SHP77 treated with DMSO at 0.1 percent for 48 hours (cell line): ENCODE results near the gene FUNDC1.
A peak's percentile ranks its signal among the peaks of the same experiment; 100 is the strongest.
"Not testable (repeated sequence)": the region's sequence is repeated elsewhere in the genome, so short reads cannot be mapped to it uniquely, and the experiment has no call there.

Experiments used
- DNase-seq: peaks from one replicate; lab custom pipeline; 2025; lab: John Stamatoyannopoulos, UW

FUNDC1 gene

GRCh38 chrX:44542567-44543325, at the start of gene FUNDC1:
Gene FUNDC1 (minus strand): TSS chrX:44542859. CDS start chrX:44542832, 27 bp downstream.
- peak; percentile 51 for DNase-seq

DNA sequence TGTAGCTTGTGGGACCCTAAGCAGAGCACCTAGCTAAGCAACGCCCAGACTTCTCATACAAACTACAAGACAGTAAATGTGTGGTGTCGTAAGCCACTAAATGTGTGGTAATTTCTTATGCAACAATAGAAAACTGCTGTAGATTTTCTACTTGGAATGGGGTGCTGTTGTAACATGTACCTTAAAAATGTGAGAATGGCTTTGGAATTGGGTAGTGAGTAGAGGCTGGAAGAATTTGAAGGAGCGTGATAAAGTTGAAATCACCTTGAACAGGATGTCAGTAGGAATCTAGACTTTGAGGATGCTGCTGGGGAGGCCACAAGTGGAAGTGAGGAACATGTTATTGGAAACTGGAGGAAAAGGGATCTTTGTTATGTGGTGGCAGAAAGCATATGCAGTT, 43.2 kb upstream of the FUNDC1 start:
- DNase-seq = no peak

- DNase-seq = no peak
These were observed 37.8 kb upstream of the FUNDC1 start for GRCh38 chrX:44580466-44580865.

DNA sequence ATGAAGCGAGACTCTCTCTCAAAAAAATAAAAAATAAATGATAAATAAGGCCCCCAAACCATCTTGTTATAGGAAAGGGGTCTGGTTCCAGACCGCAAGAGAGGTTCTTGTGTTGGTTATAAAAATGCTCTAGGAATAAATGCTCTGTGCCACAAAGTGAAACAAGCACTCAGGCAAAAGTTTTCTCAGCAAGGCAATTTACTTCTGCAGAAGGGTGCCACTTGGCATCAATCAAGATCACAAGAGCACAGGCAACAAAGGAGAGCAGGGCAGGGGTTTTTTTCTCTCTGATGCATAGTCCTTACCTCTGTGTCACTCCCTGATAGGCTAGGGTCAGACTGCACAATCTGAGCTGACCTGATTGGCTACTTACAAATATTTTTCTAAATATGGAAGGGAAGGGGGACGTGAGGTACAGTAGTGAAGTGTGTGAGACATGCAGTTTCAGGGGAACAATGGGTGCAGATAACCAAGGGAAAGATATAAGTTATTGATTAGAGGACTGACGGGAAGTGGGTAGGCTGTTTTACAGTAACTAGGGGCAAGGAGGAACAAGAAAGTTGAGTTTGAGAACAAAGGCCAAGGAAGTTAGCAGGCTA, 29.8 kb upstream of the FUNDC1 start:
- DNase-seq = no peak

DNA sequence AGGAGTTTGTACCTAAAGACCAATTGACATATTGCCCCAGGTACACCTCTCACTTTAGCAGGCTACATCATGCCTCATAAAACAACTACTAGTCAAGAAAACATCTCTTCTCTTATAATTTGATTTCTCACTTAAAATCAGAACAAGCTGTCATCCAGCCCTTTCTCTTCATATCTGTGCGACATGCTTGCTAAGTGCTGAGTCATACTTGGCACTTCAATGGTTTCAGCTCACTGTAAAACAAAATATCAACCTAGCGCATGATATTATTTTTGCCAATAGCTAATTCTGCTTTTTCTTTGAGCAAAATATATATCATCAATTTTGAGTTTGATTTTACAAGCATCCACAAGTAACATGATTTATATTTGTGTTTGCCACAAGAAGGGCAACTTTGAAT, 27.9 kb upstream of the FUNDC1 start:
- DNase-seq = no peak

GRCh38 chrX:44569122-44569521, 26.5 kb upstream of the FUNDC1 start:
- DNase-seq = no peak

DNA sequence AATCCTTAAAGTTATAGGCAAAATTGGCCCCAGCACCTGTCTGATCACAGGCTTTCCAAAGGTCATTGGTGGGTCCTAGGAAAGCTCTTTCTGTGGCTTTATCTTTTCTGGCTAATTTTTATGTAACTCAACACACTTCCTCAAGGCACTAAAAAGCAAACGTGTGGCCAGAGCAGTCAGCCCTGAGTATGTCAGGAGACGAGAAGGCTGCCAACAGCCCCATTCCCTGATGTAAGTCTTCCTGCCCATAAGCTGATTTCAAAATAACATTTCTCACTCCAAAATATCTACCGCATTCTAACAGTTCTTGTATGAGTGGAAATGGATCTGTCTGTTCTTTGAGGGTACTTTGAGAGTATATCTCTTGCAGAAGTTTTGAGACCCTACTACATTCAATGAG, 25.5 kb upstream of the FUNDC1 start:
- DNase-seq = no peak

GRCh38 chrX:44561896-44562295, 19.2 kb upstream of the FUNDC1 start:
- not testable (repeated sequence) for DNase-seq

- no peak for DNase-seq
These were observed 7.9 kb upstream of the FUNDC1 start for GRCh38 chrX:44550563-44550962.

- DNase-seq = not testable (repeated sequence)
These were observed 2.8 kb upstream of the FUNDC1 start for GRCh38 chrX:44545454-44545853.

DNA sequence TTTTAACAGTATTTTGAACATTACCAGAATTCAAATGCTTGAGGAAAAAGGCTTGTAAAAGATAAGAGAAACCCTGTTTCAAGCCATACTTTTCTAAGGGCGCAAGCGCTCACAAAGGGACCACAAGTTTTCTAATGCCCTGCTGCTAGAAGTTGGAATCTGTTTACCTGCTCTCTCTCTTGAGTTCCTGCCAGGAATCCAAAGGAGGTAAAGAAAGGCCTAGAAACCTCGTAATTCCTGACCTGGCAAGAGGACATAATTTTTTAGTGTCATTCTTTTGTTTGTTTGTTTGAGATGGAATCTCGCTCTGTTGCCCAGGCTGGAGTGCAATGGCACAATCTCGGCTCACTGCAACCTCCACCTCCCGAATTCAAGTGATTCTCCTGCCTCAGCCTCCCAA, 1.4 kb upstream of the FUNDC1 start:
- DNase-seq = no peak

DNA sequence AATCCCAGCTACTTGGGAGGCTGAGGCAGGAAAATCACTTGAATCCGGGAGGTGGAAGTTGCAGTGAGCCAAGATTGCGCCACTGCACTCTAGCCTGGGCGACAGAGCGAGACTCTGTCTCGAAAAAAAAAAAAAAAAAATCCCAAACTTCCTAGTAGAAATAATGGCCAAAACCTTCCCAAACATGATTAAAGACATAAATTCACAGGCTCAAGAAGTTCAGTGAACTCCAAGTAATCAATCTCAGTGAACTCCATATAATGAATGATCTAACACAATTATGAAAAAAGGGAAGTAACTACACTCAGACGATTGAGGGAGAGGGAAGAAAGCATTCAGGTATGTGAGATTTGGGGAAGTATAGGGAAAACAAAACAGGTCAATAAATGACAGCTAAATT, 6.5 kb downstream of the FUNDC1 start:
- DNase-seq = no peak

- DNase-seq = no peak
These were observed 13.3 kb downstream of the FUNDC1 start for GRCh38 chrX:44529310-44529709.

- DNase-seq = no peak
These were observed 28.4 kb downstream of the FUNDC1 start for GRCh38 chrX:44514272-44514671.

- no peak for DNase-seq
These were observed 35.4 kb downstream of the FUNDC1 start for GRCh38 chrX:44507292-44507691.

- DNase-seq = no peak
These were observed 36.0 kb downstream of the FUNDC1 start for GRCh38 chrX:44506678-44507077.

DNA sequence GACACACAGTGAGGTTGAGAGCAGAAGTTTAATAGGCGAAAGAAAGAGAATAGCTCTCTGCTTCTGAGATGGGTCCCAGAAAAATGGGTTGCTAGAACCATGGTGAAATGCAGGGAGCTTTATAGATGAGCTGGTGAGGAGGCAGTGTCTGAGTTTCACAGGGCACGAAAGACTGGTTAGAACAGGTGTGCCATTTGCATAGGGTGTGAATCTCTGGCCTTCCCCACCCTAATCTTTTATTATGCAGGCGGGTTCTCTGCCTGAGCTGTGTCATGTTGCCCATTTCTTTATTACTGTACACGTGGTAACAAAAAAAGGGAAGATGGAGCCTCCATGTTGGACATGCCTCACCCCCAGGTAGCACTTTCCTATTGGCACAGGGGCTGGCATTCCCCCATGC, 39.1 kb downstream of the FUNDC1 start:
- no peak for DNase-seq

- no peak for DNase-seq
These were observed 47.6 kb downstream of the FUNDC1 start for GRCh38 chrX:44495091-44495490.

- no peak for DNase-seq
These were observed 48.3 kb downstream of the FUNDC1 start for GRCh38 chrX:44494357-44494756.

DNA sequence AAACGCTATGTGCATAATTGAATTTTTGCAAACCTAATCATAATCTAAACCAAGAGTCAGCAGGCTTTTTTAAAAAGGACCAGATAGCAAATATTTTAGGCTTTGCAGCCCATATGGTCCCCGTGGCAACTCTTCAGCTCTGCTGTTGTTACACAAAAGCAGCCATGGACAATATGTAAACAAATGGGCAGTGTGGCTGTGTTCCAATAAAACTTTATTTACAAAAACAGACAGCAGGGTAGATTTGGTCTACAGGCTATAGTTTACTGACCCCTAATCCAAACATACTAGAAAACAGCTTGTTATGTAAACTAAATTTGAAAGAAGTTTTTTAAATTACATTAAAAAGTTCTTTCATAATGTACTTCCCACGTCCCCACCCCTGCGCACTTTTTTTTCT, 53.1 kb downstream of the FUNDC1 start:
- no peak for DNase-seq

GRCh38 chrX:44484607-44485146, 58.0 kb downstream of the FUNDC1 start:
- no peak for DNase-seq

- DNase-seq = no peak
These were observed 58.6 kb downstream of the FUNDC1 start for GRCh38 chrX:44483965-44484606.

- no peak for DNase-seq
These were observed 60.1 kb downstream of the FUNDC1 start for GRCh38 chrX:44482575-44482974.
